ENCODE data around the gene RDH5. TPM values are rescaled to one million over a fixed set of nuclear protein-coding genes. Genes with fewer than 3 reads are reported as not detected.
A peak's percentile ranks its signal among the peaks of the same experiment; 100 is the strongest.

The RDH5 gene
- total RNA-seq, 1 donor from 2014 or later = 4.4 TPM

DNA sequence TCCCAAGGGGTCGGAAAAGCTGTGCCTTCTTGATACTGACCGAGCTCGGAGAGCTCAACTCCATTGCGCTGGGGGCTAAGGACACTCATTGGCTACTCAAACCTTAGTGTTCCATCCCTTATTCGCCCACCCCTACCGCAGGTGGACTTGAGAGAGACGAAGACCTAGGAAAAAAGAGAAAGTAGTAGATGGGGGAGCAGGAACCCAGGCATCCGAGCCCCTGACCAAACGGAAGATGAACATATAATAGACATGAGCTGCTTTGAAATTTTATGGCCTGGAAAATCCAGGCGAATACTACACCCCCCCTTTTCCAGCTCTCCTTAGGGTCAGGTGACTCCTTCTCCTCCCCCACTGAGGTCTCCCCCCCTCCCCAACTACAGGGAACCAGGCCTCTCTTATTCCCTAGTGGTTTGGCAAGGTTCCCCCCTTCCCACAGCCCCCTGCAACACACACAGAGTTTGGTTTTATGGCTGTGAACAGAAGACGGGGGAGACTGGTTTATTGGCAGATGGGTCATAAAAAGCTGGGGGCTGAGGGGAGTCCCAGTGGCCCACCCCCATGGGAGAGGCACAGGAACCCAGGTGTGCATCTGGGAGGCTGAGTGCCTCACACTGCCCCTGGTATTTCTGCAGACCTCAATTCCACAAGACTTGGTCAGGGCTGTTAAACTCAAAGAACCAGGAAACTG lies 24.3 kb downstream of the RDH5 start:
- H3K36me3 Mint-ChIP-seq (ENCODE audit: low read depth, unreplicated experiment) = peaks cover 7% of the 10 kb centered on the region
- H3K4me1 Mint-ChIP-seq (ENCODE audit: unreplicated experiment) = peaks cover 27% of the 10 kb centered on the region
- no peak overlapping the region for H3K27ac Mint-ChIP-seq (ENCODE audit: unreplicated experiment)
- no peaks in the 10 kb centered on the region for H3K9me3 Mint-ChIP-seq (ENCODE audit: unreplicated experiment)
- no peak for DNase-seq (ENCODE audit: low spot score)
- TF ChIP-seq, protein P1, sequence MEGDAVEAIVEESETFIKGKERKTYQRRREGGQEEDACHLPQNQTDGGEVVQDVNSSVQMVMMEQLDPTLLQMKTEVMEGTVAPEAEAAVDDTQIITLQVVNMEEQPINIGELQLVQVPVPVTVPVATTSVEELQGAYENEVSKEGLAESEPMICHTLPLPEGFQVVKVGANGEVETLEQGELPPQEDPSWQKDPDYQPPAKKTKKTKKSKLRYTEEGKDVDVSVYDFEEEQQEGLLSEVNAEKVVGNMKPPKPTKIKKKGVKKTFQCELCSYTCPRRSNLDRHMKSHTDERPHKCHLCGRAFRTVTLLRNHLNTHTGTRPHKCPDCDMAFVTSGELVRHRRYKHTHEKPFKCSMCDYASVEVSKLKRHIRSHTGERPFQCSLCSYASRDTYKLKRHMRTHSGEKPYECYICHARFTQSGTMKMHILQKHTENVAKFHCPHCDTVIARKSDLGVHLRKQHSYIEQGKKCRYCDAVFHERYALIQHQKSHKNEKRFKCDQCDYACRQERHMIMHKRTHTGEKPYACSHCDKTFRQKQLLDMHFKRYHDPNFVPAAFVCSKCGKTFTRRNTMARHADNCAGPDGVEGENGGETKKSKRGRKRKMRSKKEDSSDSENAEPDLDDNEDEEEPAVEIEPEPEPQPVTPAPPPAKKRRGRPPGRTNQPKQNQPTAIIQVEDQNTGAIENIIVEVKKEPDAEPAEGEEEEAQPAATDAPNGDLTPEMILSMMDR (IDR thresholded peaks at IDR 0.05; ENCODE audit: unreplicated experiment) = no peak
- peaks cover 11% of the 10 kb centered on the region for H3K27me3 Mint-ChIP-seq (ENCODE audit: unreplicated experiment)
- H3K4me3 Mint-ChIP-seq (ENCODE audit: unreplicated experiment) = peak overlapping the region; percentile 87

GRCh38 chr12:55745361-55746173 lies 25.4 kb downstream of the RDH5 start:
- TF ChIP-seq, protein P1 (IDR thresholded peaks at IDR 0.05; ENCODE audit: unreplicated experiment) = no peak
- H3K4me3 Mint-ChIP-seq (ENCODE audit: unreplicated experiment) = peak overlapping the region; percentile 87
- H3K36me3 Mint-ChIP-seq (ENCODE audit: low read depth, unreplicated experiment) = peaks cover 10% of the 10 kb centered on the region
- peak overlapping the region; percentile 13 for H3K27ac Mint-ChIP-seq (ENCODE audit: unreplicated experiment)
- DNase-seq (ENCODE audit: low spot score) = peak; percentile 30
- peaks cover 11% of the 10 kb centered on the region for H3K27me3 Mint-ChIP-seq (ENCODE audit: unreplicated experiment)
- no peaks in the 10 kb centered on the region for H3K9me3 Mint-ChIP-seq (ENCODE audit: unreplicated experiment)
- H3K4me1 Mint-ChIP-seq (ENCODE audit: unreplicated experiment) = peaks cover 27% of the 10 kb centered on the region

DNA sequence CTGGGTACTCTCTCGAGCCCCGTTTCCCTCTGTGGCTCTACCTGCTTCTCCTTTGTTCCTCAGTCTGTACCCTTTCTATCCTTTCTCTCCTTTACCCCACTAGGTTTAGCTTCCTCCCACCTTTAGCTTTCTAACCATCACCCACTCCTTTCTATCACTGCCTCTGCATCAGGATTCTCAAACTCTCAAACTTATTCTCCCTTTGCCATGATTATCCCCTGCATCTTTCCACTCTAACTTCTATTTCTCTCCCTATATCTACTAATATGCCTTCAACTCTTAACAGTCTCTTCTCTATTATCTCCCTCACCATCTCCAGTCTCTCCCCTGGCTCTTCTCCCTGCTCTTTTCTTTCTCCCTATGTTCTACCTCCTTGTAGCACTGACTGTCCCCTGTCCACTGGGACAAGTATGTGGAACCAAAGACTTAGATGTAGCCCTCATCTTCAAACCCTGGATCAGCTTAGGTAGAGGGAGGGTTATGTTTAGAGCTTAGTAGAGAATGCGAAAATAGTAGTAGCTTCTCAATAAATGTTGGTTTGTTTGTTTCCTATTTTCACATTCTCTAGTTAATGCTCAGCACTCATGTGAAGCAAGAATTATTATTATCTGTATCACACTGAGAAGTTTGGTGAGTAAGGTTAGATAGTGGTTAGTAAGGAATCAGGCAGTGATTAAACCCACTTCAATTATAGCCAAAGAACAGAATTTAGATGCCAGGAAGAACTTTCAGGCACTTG lies 26.1 kb downstream of the RDH5 start:
- no peak for DNase-seq (ENCODE audit: low spot score)
- H3K27ac Mint-ChIP-seq (ENCODE audit: unreplicated experiment) = peak overlapping the region; percentile 77
- peaks cover 18% of the 10 kb centered on the region for H3K36me3 Mint-ChIP-seq (ENCODE audit: low read depth, unreplicated experiment)
- peak overlapping the region; percentile 87 for H3K4me3 Mint-ChIP-seq (ENCODE audit: unreplicated experiment)
- peaks cover 27% of the 10 kb centered on the region for H3K4me1 Mint-ChIP-seq (ENCODE audit: unreplicated experiment)
- H3K9me3 Mint-ChIP-seq (ENCODE audit: unreplicated experiment) = no peaks in the 10 kb centered on the region
- peaks cover 13% of the 10 kb centered on the region for H3K27me3 Mint-ChIP-seq (ENCODE audit: unreplicated experiment)
- TF ChIP-seq, protein P1 (IDR thresholded peaks at IDR 0.05; ENCODE audit: unreplicated experiment) = no peak

DNA sequence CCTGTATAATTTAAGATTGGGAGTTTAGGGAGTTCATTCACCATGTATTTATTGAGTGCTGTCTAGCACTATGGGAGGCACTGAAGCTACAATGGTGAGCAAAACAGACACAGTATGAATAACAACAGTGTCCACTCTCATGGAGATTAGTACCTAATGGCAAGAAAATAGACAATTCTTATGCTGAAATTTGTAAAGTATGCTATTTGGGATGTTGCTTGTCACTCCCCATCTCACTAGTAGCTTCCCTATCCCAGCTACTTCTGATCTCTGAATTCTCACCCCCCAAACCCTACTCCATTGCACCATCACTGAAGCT lies 26.7 kb downstream of the RDH5 start:
- no peak overlapping the region for H3K4me3 Mint-ChIP-seq (ENCODE audit: unreplicated experiment)
- TF ChIP-seq, protein P1 (IDR thresholded peaks at IDR 0.05; ENCODE audit: unreplicated experiment) = no peak
- no peaks in the 10 kb centered on the region for H3K9me3 Mint-ChIP-seq (ENCODE audit: unreplicated experiment)
- peaks cover 27% of the 10 kb centered on the region for H3K4me1 Mint-ChIP-seq (ENCODE audit: unreplicated experiment)
- DNase-seq (ENCODE audit: low spot score) = no peak
- peaks cover 20% of the 10 kb centered on the region for H3K36me3 Mint-ChIP-seq (ENCODE audit: low read depth, unreplicated experiment)
- peaks cover 13% of the 10 kb centered on the region for H3K27me3 Mint-ChIP-seq (ENCODE audit: unreplicated experiment)
- no peak overlapping the region for H3K27ac Mint-ChIP-seq (ENCODE audit: unreplicated experiment)
